SW480 (cell line): ENCODE results near the gene ARSK.

Experiments
- DNase-seq: peaks from one replicate; pipeline ENCODE4 v3.0.0-alpha.2; 2016; ENCODE audit warnings: low spot score

ARSK gene

GRCh38 chr5:95564450-95564849 is 9.5 kb downstream of the ARSK start:
- no peak for DNase-seq

- DNase-seq, result no peak
Measured at GRCh38 chr5:95565280-95565920, 10.5 kb downstream of the ARSK start.

- DNase-seq, result no peak
Measured at GRCh38 chr5:95572016-95572415, 17.1 kb downstream of the ARSK start.

GRCh38 chr5:95581576-95581975 is 26.7 kb downstream of the ARSK start:
- no peak for DNase-seq

- no peak for DNase-seq
Measured at GRCh38 chr5:95583992-95584391, 29.1 kb downstream of the ARSK start.

- no peak for DNase-seq
Measured at GRCh38 chr5:95590880-95591279, 36.0 kb downstream of the ARSK start.

GRCh38 chr5:95591490-95591901 is 36.6 kb downstream of the ARSK start:
- no peak for DNase-seq

- no peak for DNase-seq
Measured at GRCh38 chr5:95595289-95595931, 40.5 kb downstream of the ARSK start.

GRCh38 chr5:95599252-95599651 is 44.4 kb downstream of the ARSK start:
- no peak for DNase-seq

- no peak for DNase-seq
Measured at GRCh38 chr5:95600557-95600956, 45.7 kb downstream of the ARSK start.

- DNase-seq, result no peak
Measured at GRCh38 chr5:95605786-95606185, 50.9 kb downstream of the ARSK start.

- DNase-seq, result no peak
Measured at GRCh38 chr5:95606419-95606818, 51.5 kb downstream of the ARSK start.

- no peak for DNase-seq
Measured at GRCh38 chr5:95609711-95610110, 54.8 kb downstream of the ARSK start.

GRCh38 chr5:95610546-95610945 is 55.6 kb downstream of the ARSK start:
- DNase-seq, result no peak

- DNase-seq, result no peak
Measured at GRCh38 chr5:95611396-95611795, 56.5 kb downstream of the ARSK start.

GRCh38 chr5:95613514-95613913 is 58.6 kb downstream of the ARSK start:
- no peak for DNase-seq

GRCh38 chr5:95615164-95615467 is 60.2 kb downstream of the ARSK start:
- no peak for DNase-seq

GRCh38 chr5:95617057-95617456 is 62.2 kb downstream of the ARSK start:
- DNase-seq, result no peak

GRCh38 chr5:95619096-95619495 is 64.2 kb downstream of the ARSK start:
- no peak for DNase-seq

GRCh38 chr5:95619514-95620029 is 64.7 kb downstream of the ARSK start:
- no peak for DNase-seq

GRCh38 chr5:95620030-95620869 is 65.3 kb downstream of the ARSK start, which contains the start of gene GPR150:
TSS of gene GPR150 (plus strand) at chr5:95620087. CDS start at chr5:95620276, 189 bp downstream.
- peak; percentile 76 for DNase-seq

GRCh38 chr5:95620870-95621838 is 66.3 kb downstream of the ARSK start:
- peak; percentile 22 for DNase-seq
